Neuron (in vitro differentiated cells): ENCODE data around the gene CDS2.
A peak's percentile ranks its signal among the peaks of the same experiment; 100 is the strongest.
"Not testable (repeated sequence)": the region's sequence is repeated elsewhere in the genome, so short reads cannot be mapped to it uniquely, and the experiment has no call there.

Source experiments
- H2AFZ ChIP-seq: one replicate; pipeline ENCODE4 v1.6.1; 2013; ENCODE audit warnings: low read depth, mild to moderate bottlenecking, inconsistent platforms, low read length, moderate library complexity
- H3K27me3 ChIP-seq: one replicate; pipeline ENCODE4 v1.6.1; 2013; ENCODE audit warnings: low read length; ENCODE audit not compliant: insufficient read depth
- H3K36me3 ChIP-seq: one replicate; pipeline ENCODE4 v1.6.1; 2013; ENCODE audit warnings: low read length; ENCODE audit not compliant: insufficient read depth
- H3K4me1 ChIP-seq: one replicate; pipeline ENCODE4 v1.6.1; 2013; ENCODE audit warnings: low read length; ENCODE audit not compliant: insufficient read depth
- H3K4me3 ChIP-seq: 2 replicates; pipeline ENCODE4 v1.5.1; 2013; ENCODE audit warnings: mild to moderate bottlenecking, low read length, moderate library complexity
- H3K9me3 ChIP-seq: one replicate; pipeline ENCODE4 v1.6.1; 2013; ENCODE audit warnings: low read length

The CDS2 gene

DNA sequence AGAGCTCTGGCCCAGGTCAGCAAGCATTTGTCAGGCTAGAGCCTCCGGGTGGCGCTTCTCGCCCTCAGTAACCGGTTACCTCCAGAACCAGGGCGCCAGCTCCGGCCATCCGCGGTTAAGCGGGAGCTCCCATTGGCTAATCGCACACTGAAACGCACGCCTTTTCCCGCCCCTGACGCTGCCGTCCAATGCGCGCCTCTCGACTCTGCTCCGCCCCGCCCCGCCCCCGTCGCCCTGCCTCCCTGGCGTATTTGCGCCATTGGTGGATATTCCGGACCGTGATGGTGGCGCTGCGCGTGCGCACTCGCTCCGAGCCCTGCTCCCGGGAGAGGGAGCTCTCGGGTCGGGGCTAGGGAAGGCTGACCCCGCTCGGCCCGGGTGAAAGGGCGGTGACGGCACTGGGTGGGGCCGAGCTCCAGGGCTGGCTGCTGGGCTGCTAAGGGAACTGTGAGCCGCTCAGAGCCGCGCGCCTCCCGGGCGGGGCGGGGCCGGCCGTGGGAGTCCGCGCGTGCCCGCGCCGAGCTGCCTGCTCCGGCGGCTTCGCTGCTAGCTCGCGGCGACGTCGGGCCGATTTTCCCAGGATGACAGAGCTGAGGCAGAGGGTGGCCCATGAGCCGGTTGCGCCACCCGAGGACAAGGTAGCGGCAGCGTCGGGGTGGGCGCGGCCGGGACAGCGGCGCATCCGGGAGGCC is at the start of gene CDS2:
Gene CDS2 (plus strand): TSS at position 497 of the 692 bp plus-strand sequence. CDS start 85 bp downstream, at position 582.
- peak within 1 kb of the TSS; percentile 60 for H3K4me3 ChIP-seq
- peaks cover 21% of the 10 kb centered on the region for H3K4me1 ChIP-seq
- H3K27me3 ChIP-seq = no peaks in the 10 kb centered on the region
- H3K36me3 ChIP-seq = peaks cover 5% of the 10 kb centered on the region
- H3K9me3 ChIP-seq = no peaks in the 10 kb centered on the region
- peak within 1 kb of the TSS; percentile 81 for H2AFZ ChIP-seq

DNA sequence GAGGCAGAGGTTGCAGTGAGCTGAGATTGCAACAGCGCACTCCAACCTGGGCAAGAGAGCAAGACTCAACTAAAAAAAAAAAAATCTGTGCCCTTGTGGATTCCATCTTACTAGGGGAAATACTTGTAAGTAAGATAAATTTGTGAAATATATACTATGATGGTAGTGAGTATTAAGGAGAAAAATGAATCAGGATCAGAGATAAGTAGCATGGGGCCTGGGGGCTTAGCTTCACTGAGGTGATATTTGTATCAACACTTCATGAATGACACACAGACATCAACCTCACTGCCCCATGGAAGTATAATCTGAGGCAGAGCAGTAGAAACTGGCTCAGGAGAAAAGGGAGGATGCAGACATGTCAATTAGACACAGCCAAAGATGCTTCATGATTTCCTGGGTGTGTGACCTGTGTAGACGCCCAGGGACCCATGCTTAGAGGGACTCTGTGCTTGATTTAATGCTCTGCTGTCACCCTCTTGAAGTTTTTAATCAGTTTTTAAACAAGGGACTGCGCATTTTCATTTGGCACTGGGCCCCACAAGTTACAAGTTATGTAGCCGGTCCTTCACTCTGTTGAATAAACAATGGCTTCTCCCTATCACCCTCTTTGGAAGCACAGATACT is 48.9 kb upstream of the CDS2 start:
- Histone ChIP-seq H3K36me3 (no peaks in the 10 kb centered on the region), H3K4me3 (no peak overlapping the region), H3K9me3 (no peaks in the 10 kb centered on the region), H2AFZ (no peak overlapping the region), H3K27me3 (no peaks in the 10 kb centered on the region), H3K4me1 (no peaks in the 10 kb centered on the region)

DNA sequence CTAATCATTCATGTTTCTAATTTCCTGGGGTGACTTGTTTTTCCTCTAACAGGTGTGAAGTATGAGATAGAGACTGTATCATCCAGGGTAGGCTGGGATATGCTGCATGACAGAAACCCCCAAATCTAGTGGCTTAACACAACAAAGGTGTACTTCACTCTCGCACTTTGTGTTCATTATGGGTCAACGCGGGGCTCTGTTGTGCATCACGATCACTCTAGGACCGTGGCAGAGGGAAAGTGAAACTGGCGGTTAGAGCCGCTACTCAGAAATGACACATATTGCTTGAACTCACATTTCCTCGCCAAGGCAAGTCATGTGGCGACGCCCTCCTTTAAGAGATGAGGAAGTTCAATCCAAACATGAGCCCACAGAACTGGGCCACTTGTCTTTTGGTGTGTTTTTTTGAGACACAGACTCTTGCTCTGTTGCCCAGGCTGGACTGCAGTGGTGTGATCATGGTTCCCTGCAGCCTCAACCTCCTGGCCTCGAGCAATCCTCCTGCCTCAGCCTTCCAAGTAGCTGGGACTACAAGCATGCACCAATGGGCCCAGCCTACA is 48.3 kb upstream of the CDS2 start:
- no peaks in the 10 kb centered on the region for H3K9me3 ChIP-seq
- no peak overlapping the region for H3K4me3 ChIP-seq
- H3K36me3 ChIP-seq = no peaks in the 10 kb centered on the region
- no peaks in the 10 kb centered on the region for H3K4me1 ChIP-seq
- no peaks in the 10 kb centered on the region for H3K27me3 ChIP-seq
- no peak overlapping the region for H2AFZ ChIP-seq

DNA sequence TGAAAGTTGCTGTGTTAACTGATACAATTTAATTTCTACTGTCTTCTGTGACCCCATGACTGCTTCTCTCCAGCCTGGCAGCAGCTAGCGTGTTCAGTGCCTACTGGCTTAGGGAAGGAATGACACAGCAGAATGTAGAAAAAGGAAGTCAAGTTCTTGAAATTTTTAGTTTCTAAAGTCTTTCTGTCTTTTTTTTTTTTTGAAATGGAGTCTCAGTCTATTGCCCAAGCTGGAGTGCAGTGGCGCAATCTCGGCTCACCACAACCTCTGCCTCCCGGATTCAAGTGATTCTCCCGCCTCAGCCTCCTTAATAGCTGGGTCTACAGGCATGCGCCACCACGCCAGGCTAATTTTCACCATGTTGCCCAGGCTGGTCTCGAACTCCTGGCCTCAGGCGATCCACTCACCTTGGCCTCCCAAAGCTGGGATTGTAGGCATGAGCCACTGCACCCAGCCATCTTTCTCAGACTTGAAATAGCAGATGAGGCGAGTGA is 46.4 kb upstream of the CDS2 start:
- no peaks in the 10 kb centered on the region for H3K36me3 ChIP-seq
- no peak overlapping the region for H3K4me3 ChIP-seq
- no peak overlapping the region for H2AFZ ChIP-seq
- no peaks in the 10 kb centered on the region for H3K4me1 ChIP-seq
- H3K9me3 ChIP-seq = no peaks in the 10 kb centered on the region
- no peaks in the 10 kb centered on the region for H3K27me3 ChIP-seq

DNA sequence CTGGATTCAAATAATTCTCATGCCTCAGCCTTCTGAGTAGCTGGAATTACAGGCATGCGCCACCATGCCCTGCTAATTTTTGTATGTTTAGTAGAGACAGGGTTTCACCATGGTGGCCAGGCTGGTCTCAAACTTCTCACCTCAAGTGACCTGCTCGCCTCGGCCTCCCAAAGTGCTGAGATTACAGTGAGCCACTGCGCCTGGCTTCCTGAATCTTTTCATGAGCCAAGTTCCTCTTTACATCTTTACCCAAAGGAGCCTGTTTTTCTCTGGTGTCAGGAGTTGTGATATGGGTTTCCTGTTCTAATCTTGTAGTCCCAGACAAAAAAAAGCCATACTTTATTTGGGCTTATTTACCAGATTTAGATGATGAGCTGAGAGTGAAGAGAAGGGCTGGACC is 41.4 kb upstream of the CDS2 start:
- no peaks in the 10 kb centered on the region for H3K36me3 ChIP-seq
- no peak overlapping the region for H2AFZ ChIP-seq
- no peaks in the 10 kb centered on the region for H3K4me1 ChIP-seq
- H3K9me3 ChIP-seq = no peaks in the 10 kb centered on the region
- H3K4me3 ChIP-seq = no peak overlapping the region
- no peaks in the 10 kb centered on the region for H3K27me3 ChIP-seq

DNA sequence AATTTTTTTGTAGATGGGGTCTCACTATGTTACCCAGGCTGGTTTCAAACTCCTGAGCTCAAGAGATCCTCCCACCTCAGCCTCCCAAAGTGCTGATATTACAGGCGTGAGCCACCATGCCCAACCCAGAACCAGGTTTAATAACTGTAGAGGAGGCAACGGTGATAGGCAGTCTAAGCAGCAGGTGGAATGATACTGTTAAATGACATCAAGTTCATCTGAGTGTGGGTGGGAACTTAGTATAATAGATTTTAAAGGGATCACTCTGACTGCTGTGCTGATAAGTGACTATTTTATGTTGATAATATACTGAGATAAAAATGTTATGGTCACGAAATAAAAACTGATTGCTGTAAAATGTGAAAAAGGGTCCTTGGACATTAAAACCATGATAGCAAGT is 38.1 kb upstream of the CDS2 start:
- Histone ChIP-seq H2AFZ (no peak overlapping the region), H3K4me1 (no peaks in the 10 kb centered on the region), H3K4me3 (no peak overlapping the region), H3K27me3 (no peaks in the 10 kb centered on the region), H3K9me3 (no peaks in the 10 kb centered on the region), H3K36me3 (peaks cover 8% of the 10 kb centered on the region)

DNA sequence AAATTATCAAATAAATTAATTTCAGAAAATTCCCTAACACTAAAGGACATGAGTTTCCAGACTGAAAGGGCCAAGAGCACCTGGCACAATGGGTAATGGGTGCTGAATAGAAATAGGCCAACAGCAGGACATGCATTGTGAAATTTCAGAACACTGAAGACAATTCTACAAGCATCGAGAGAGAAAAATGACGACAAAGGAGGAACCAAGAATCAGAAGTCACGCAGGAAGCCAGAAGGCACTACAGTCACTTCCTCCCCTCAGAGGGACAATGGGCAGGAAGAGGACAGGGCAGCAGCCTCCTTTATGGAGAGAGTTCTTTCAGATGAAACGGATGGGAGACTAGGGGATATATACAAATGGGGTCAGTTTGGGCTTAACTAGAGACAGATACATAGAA is 36.6 kb upstream of the CDS2 start:
- Histone ChIP-seq H2AFZ (no peak overlapping the region), H3K27me3 (no peaks in the 10 kb centered on the region), H3K9me3 (no peaks in the 10 kb centered on the region), H3K4me3 (no peak overlapping the region), H3K4me1 (no peaks in the 10 kb centered on the region), H3K36me3 (peaks cover 11% of the 10 kb centered on the region)

DNA sequence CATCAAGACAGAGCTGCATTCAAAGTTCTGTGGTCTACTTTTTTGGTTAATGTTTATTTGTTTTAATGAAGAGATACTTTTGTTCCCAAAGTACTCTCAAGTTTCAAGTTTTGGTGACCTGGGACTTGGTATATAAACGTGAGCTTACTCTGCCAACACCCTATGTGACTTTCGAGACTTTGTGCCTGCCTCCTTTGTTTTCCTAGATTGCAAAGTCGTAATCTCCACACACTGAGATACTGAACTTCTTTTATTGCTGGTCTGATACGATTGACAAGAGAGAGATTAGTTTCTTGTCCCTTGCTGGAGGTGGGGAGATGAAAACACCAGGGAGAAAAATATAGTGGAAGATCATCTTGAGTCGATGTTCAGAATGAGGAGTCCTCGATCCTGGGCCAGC is 34.9 kb upstream of the CDS2 start:
- no peaks in the 10 kb centered on the region for H3K27me3 ChIP-seq
- no peak overlapping the region for H3K4me3 ChIP-seq
- H2AFZ ChIP-seq = no peak overlapping the region

DNA sequence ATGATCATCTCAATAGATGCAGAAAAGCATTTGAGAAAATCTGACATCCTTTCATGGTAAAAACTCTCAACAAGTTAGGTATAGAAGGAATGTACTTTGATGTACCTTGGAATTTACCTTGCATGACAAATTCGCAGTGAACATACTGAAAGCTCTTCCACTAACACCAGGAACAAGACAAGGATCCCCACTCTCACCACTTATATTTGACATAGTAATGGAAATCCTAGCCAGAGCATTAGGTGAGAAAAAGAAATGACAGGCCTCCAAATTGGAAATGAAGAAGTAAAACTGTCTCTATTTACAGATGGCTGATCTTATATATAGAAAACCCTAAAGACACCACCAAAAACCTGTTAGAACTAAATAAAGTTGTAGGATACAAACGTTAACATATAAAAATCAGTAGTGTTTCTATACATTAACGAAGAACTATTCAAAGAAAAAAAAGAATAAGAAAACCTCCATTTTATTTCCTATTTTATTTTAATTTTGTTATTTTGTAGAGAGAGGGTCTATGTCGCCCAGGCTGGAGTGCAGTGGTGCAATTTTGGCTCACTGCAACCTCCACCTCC is 34.0 kb upstream of the CDS2 start:
- Histone ChIP-seq H3K27me3 (no peaks in the 10 kb centered on the region), H3K36me3 (peaks cover 29% of the 10 kb centered on the region)

More for the DNA sequence above, 34.9 kb upstream of the CDS2 start:
- H3K4me1 ChIP-seq = no peaks in the 10 kb centered on the region
- H3K36me3 ChIP-seq = peaks cover 23% of the 10 kb centered on the region
- H3K9me3 ChIP-seq = no peaks in the 10 kb centered on the region

DNA sequence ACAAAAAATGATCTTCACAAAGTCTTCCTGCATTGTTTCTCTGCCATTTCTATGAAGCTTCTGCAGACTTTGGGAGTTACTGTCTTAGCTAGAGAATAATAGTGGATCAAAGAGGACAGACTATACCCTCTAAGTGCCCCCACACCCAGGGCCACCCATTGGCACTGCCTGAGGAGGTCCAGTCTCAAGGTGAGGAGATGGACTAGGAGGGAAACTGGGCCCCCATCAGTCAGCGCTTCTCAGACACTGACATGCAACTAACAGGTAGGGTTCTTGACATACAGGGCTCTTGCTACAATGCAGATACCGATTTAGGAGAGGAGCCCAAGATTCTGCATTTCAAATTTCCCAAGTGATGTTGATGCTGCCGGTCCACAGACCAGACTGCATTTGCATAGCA is 31.4 kb upstream of the CDS2 start:
- peaks cover 48% of the 10 kb centered on the region for H3K36me3 ChIP-seq
- H3K9me3 ChIP-seq = no peaks in the 10 kb centered on the region
- no peak overlapping the region for H3K4me3 ChIP-seq
- H3K4me1 ChIP-seq = no peaks in the 10 kb centered on the region
- no peak overlapping the region for H2AFZ ChIP-seq
- no peaks in the 10 kb centered on the region for H3K27me3 ChIP-seq

More for the DNA sequence above, 34.0 kb upstream of the CDS2 start:
- no peak overlapping the region for H2AFZ ChIP-seq
- no peak overlapping the region for H3K4me3 ChIP-seq
- no peaks in the 10 kb centered on the region for H3K9me3 ChIP-seq
- no peaks in the 10 kb centered on the region for H3K4me1 ChIP-seq

DNA sequence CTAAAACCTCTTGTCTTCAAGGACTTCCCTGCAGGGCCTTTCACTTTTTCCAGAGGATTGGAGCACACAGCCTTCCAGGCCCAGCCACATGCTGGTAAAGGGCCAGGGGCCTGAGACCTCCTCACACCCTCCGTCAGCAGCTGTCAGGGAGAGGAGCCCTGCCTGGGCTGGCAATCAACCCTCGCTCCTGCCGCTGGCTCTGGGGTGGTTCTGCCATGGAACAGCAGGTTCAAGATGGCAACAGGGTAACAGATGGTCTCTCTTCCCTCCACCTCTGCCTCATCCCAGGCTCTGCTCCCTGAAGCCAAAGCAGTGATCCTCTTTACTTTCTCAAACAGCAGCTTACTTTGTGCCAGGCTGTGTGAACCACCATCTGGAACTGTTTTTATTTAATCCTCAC is 30.9 kb upstream of the CDS2 start:
- Histone ChIP-seq H3K36me3 (peaks cover 50% of the 10 kb centered on the region), H2AFZ (no peak overlapping the region), H3K27me3 (no peaks in the 10 kb centered on the region), H3K9me3 (no peaks in the 10 kb centered on the region), H3K4me1 (no peaks in the 10 kb centered on the region), H3K4me3 (no peak overlapping the region)

DNA sequence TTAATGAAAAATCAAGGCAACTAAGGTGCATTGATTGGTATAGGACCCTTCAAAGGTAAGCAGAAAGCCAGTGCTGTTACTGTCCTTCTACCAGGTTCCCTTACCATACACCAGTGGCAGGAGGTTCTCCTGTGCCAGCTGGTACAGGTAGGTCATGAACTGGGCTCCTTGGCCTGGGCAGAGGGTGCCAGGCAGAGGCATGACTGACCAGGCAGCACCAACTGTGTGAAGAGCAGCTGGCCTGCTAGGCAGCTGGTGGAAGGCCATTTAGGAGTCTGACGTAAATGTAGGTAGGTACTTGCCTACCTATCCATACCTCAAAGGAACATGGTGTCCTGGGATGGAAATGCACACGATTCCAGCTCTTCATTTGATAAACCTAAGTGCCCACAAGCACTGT is 30.3 kb upstream of the CDS2 start:
- H3K36me3 ChIP-seq = peaks cover 55% of the 10 kb centered on the region

DNA sequence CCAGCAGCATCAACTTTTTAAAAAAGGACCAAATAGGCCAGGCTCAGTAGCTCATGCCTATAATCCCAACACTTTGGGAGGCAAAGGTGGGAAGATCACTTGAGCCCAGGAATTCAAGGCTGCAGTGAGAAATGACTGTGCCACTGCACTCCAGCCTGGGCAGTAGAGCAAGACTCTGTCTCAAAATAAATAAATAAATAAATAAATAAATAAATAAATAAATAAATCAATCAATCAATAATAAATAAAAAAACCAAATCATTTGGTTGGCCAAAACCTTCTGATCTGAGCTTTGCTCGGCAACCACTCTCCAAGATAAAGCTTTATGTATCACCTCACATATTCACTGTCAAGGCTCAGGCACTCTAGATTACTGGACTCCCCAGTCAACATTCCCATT is 27.8 kb upstream of the CDS2 start:
- H3K4me3 ChIP-seq, H2AFZ ChIP-seq, H3K27me3 ChIP-seq, H3K4me1 ChIP-seq, H3K9me3 ChIP-seq: not testable (repeated sequence)
- H3K36me3 ChIP-seq = peaks cover 68% of the 10 kb centered on the region

More for the DNA sequence above, 30.3 kb upstream of the CDS2 start:
- Histone ChIP-seq H2AFZ (no peak overlapping the region), H3K9me3 (no peaks in the 10 kb centered on the region), H3K27me3 (no peaks in the 10 kb centered on the region), H3K4me1 (no peaks in the 10 kb centered on the region), H3K4me3 (no peak overlapping the region)
